Mesenchymal stem cell (in vitro differentiated cells and primary cell): ENCODE measurements around the gene S100A7A.

ENCODE experiments used
- DNase-seq: peaks from one replicate; pipeline ENCODE4 v3.0.0-alpha.2; 2013
- H2AFZ ChIP-seq: one replicate; pipeline ENCODE4 v1.6.1; 2013; ENCODE audit warnings: low read depth, mild to moderate bottlenecking, control low read depth, inconsistent platforms, low read length, moderate library complexity
- H2AK5ac ChIP-seq: 2 replicates; pipeline ENCODE4 v1.6.1; 2013; ENCODE audit warnings: low read length, moderate library complexity, mild to moderate bottlenecking, inconsistent platforms; ENCODE audit not compliant: severe bottlenecking
- H2BK120ac ChIP-seq: one replicate; pipeline ENCODE4 v1.6.1; 2013; ENCODE audit warnings: low read depth, mild to moderate bottlenecking, inconsistent platforms, low read length, moderate library complexity
- H2BK12ac ChIP-seq, 2 experiments: one replicate each; pipeline ENCODE4 v1.6.1; 2013; ENCODE audit warnings: inconsistent platforms in 2 of 2, low read length in 2 of 2, mild to moderate bottlenecking in 2 of 2, moderate library complexity in 2 of 2, control low read depth in 1 of 2
- H2BK15ac ChIP-seq: one replicate; pipeline ENCODE4 v1.6.1; 2013; ENCODE audit warnings: mild to moderate bottlenecking, low read depth, inconsistent platforms; ENCODE audit not compliant: poor library complexity, severe bottlenecking
- H2BK5ac ChIP-seq: 2 replicates; pipeline ENCODE4 v1.6.1; 2013; ENCODE audit warnings: low read depth, mild to moderate bottlenecking, low read length, control low read depth, inconsistent platforms; ENCODE audit not compliant: poor library complexity, severe bottlenecking
- H3K14ac ChIP-seq, 2 experiments: one replicate each; pipeline ENCODE4 v1.6.1; 2013; ENCODE audit warnings: inconsistent platforms in 2 of 2, low read length in 2 of 2, control low read depth in 1 of 2, mild to moderate bottlenecking in 1 of 2, moderate library complexity in 1 of 2
- H3K18ac ChIP-seq, 2 experiments: one replicate each; pipeline ENCODE4 v1.6.1; 2013; ENCODE audit warnings: inconsistent platforms in 2 of 2, low read length in 2 of 2, control low read depth in 1 of 2, low read depth in 1 of 2, mild to moderate bottlenecking in 1 of 2
- H3K23ac ChIP-seq, 2 experiments: one replicate each; pipeline ENCODE4 v1.6.1; 2013; ENCODE audit warnings: inconsistent platforms in 2 of 2, low read length in 2 of 2, mild to moderate bottlenecking in 2 of 2, moderate library complexity in 2 of 2, control low read depth in 1 of 2
- H3K27ac ChIP-seq: 2 replicates; pipeline ENCODE4 v1.5.1; 2013; ENCODE audit warnings: mild to moderate bottlenecking, moderate library complexity, low read length, control low read depth, inconsistent platforms; ENCODE audit not compliant: poor library complexity, severe bottlenecking
- H3K27me3 ChIP-seq, 2 experiments: 2 replicates each; pipeline versions ENCODE4 v1.6.1 to v1.7.0; 2013; ENCODE audit warnings: low read length in 2 of 2, mild to moderate bottlenecking in 2 of 2, moderate library complexity in 2 of 2, control low read depth in 1 of 2, inconsistent platforms in 1 of 2; ENCODE audit not compliant: control insufficient read depth in 1 of 2, insufficient read depth in 1 of 2
- H3K36me3 ChIP-seq, 2 experiments: 2 replicates each; pipeline versions ENCODE4 v1.6.1 to v1.7.0; 2013; ENCODE audit warnings: low read length in 2 of 2, control low read depth in 1 of 2, inconsistent platforms in 1 of 2, low read depth in 1 of 2, mild to moderate bottlenecking in 1 of 2; ENCODE audit not compliant: insufficient read depth in 2 of 2, control insufficient read depth in 1 of 2
- H3K4ac ChIP-seq, 2 experiments: one replicate each; pipeline ENCODE4 v1.6.1; 2013; ENCODE audit warnings: inconsistent platforms in 2 of 2, low read length in 2 of 2, mild to moderate bottlenecking in 2 of 2, moderate library complexity in 2 of 2, control low read depth in 1 of 2, low read depth in 1 of 2
- H3K4me1 ChIP-seq: 2 replicates; pipeline ENCODE4 v1.6.1; 2013; ENCODE audit warnings: low read depth, low read length, control low read depth; ENCODE audit not compliant: control insufficient read depth, insufficient read depth
- H3K4me2 ChIP-seq: 2 replicates; pipeline ENCODE4 v1.6.1; 2013; ENCODE audit warnings: low read length, mild to moderate bottlenecking, inconsistent platforms; ENCODE audit not compliant: poor library complexity, severe bottlenecking
- H3K4me3 ChIP-seq, 2 experiments: 2 replicates each; pipeline versions ENCODE4 v1.5.1 to v1.7.0; 2013; ENCODE audit warnings: low read length in 2 of 2, mild to moderate bottlenecking in 2 of 2, control low read depth in 1 of 2, low read depth in 1 of 2; ENCODE audit not compliant: insufficient read depth in 1 of 2
- H3K79me1 ChIP-seq: replicated peaks from 2 replicates; pipeline ENCODE4 v1.6.1; 2013; ENCODE audit warnings: mild to moderate bottlenecking, control low read depth, low read length, inconsistent platforms; ENCODE audit not compliant: poor library complexity, severe bottlenecking
- H3K9ac ChIP-seq: 2 replicates; pipeline ENCODE4 v1.7.0; 2013; ENCODE audit warnings: mild to moderate bottlenecking, low read length, moderate library complexity
- H3K9me3 ChIP-seq: 2 replicates; pipeline ENCODE4 v1.7.0; 2013; ENCODE audit warnings: mild to moderate bottlenecking, low read length; ENCODE audit not compliant: control insufficient read depth
- H4K8ac ChIP-seq: one replicate; pipeline ENCODE4 v1.6.1; 2013; ENCODE audit warnings: inconsistent platforms, mild to moderate bottlenecking, low read length, moderate library complexity
- H4K91ac ChIP-seq: one replicate; pipeline ENCODE4 v1.6.1; 2013; ENCODE audit warnings: mild to moderate bottlenecking, low read length, inconsistent platforms
- WGBS: methylation state at CpG from one replicate; pipeline ENCODE4 v1.1.7; 2013; ENCODE audit warnings: mixed read lengths; 5-methylcytosine and 5-hydroxymethylcytosine counted together

S100A7A gene

DNA sequence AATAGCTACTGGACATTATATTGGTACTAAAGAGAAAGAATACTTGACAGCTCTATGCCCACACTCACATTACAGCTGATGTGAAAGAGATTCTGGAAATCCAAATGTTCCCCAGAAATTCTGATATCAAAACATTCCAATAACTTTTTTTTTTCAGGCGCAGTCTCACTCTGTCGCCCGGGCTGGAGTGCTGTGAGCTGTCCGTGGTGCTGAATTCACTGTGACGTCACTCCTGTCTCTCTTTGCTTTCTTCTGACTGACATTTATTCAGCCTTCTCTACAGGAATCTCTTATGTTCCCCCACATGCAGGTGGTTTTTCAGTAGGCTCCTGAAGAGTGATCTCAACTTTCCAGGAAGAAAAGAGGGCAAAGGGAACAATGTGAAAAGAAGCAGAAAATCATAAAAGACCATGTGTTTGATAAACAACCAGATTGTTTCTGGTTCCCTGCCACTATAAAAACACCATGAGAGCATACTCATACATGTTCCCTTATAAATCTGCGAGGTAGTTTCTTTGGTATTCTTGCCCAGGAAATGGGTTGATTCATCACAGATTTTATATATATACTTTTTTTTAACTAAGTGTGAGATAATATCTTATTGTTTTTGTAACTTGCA is 6.2 kb downstream of the S100A7A start:
- H3K4me3 ChIP-seq = no peak overlapping the region
- H2AK5ac ChIP-seq = no peak overlapping the region
- H3K4me2 ChIP-seq = no peak overlapping the region
- H4K8ac ChIP-seq = no peak overlapping the region
- no peaks in the 10 kb centered on the region for H3K36me3 ChIP-seq
- H4K91ac ChIP-seq = no peak overlapping the region
- no peaks in the 10 kb centered on the region for H3K9me3 ChIP-seq
- no peak overlapping the region for H2BK15ac ChIP-seq
- WGBS = 6% methylated on average over 5 of the region's 6 CpGs
- no peak overlapping the region for H3K23ac ChIP-seq
- no peak overlapping the region for H3K18ac ChIP-seq
- no peaks in the 10 kb centered on the region for H3K79me1 ChIP-seq
- peak; percentile 55 for DNase-seq
- no peak overlapping the region for H2BK12ac ChIP-seq
- peaks cover 3 to 30% of the 10 kb centered on the region in 2 experiments for H3K27me3 ChIP-seq
- no peak overlapping the region for H2BK5ac ChIP-seq
- no peak overlapping the region for H3K27ac ChIP-seq
- H3K14ac ChIP-seq = no peak overlapping the region
- H3K4ac ChIP-seq = no peak overlapping the region
- no peak overlapping the region for H2BK120ac ChIP-seq
- no peak overlapping the region for H3K9ac ChIP-seq
- no peaks in the 10 kb centered on the region for H3K4me1 ChIP-seq
- H2AFZ ChIP-seq = no peak overlapping the region

DNA sequence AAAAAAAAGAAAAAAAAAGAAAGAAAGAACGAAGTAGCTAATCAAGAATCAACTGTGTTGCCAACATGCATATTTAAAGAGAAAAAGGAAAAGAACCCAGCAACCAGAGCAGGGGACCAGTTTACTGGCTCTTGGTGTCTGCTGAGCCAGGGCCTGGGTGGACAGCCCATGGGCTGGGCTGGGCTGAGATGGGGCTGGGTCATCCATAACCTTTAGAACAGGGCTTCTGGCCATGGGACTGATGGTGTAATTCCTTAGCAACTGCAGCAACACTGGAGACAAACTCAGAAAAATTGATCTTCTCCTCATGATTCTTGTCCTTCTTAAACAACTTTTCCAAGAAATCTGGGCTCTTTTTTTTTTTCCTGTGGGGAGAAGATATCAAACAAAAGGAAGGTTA is 10.5 kb downstream of the S100A7A start:
- Histone ChIP-seq H2BK120ac (no peak overlapping the region), H3K27me3 (peaks cover 0 to 44% of the 10 kb centered on the region in 2 experiments), H4K91ac (no peak overlapping the region), H3K23ac (no peak overlapping the region), H2BK15ac (no peak overlapping the region), H2BK5ac (no peak overlapping the region), H3K4ac (no peak overlapping the region), H4K8ac (no peak overlapping the region), H2AK5ac (no peak overlapping the region), H2BK12ac (no peak overlapping the region), H3K9me3 (no peaks in the 10 kb centered on the region), H3K18ac (no peak overlapping the region), H3K4me3 (no peak overlapping the region), H3K27ac (no peak overlapping the region), H3K4me2 (no peak overlapping the region), H2AFZ (no peak overlapping the region), H3K9ac (no peak overlapping the region), H3K79me1 (no peaks in the 10 kb centered on the region), H3K14ac (no peak overlapping the region), H3K4me1 (peaks cover 2% of the 10 kb centered on the region), H3K36me3 (no peaks in the 10 kb centered on the region)
- no CpG with 5 or more reads among the region's 1 CpG for WGBS
- no peak for DNase-seq

DNA sequence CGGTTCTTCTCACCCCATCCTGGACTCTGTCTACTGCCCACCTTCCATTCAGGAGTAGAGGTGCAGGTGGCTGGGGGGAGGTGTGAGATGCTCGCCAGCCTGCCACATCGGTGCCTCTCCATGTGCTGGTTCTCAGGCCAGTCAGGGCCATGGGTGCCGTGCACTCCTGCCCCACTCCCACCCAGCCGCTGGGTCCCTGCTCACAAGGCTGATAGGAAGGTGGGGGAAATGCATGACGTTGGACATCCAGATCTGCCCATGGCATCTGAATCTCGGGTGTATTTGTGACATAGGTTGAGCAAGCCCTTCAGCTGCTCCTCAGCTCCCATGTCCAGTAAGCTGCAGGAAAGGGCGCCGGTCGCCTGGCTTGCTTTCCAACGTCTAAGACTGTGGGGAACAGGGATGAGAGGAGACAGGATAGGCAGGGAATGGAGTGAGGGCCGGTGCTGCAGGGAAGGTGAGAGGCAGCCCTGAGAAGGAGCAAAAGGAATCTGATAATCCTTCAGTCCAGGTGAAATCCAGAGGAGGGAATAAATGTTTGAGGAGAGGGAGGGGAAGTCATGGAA is 11.8 kb downstream of the S100A7A start:
- Histone ChIP-seq H2BK15ac (no peak overlapping the region), H3K18ac (no peak overlapping the region), H3K79me1 (no peaks in the 10 kb centered on the region), H3K4me3 (no peak overlapping the region), H2BK5ac (no peak overlapping the region), H2AK5ac (no peak overlapping the region), H2AFZ (no peak overlapping the region), H3K4me1 (peaks cover 2% of the 10 kb centered on the region), H3K36me3 (no peaks in the 10 kb centered on the region), H3K14ac (no peak overlapping the region), H2BK120ac (no peak overlapping the region), H3K27ac (no peak overlapping the region), H3K27me3 (peaks cover 0 to 54% of the 10 kb centered on the region in 2 experiments), H3K9me3 (no peaks in the 10 kb centered on the region), H3K23ac (no peak overlapping the region), H3K4me2 (no peak overlapping the region), H3K4ac (no peak overlapping the region), H4K91ac (no peak overlapping the region), H4K8ac (no peak overlapping the region), H3K9ac (no peak overlapping the region), H2BK12ac (no peak overlapping the region)
- WGBS = 74% methylated on average over 11 of the region's 12 CpGs
- DNase-seq = no peak

DNA sequence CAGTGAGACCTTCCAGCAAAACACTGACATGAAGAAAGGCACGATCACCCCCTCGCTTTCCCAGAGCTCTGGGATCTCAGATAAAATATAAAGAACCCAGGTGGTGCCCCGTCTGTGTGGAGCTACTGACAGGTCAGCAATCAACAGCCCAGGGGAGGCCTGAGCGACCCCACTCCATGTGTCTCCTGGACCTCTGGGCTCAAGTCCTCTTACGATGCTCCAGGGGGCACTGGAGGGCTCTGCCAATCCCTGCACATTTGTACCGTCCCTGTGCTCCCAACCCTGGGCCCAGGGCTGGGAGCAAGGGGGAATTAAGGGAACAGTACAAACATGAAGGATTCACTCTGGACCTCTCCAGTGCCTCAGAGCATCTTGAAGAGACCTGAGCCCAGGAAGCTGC is 12.5 kb downstream of the S100A7A start:
- H3K27ac ChIP-seq = no peak overlapping the region
- H3K9me3 ChIP-seq = no peaks in the 10 kb centered on the region
- H2BK12ac ChIP-seq = no peak overlapping the region
- H4K91ac ChIP-seq = no peak overlapping the region
- no peak overlapping the region for H3K4me2 ChIP-seq
- no peak overlapping the region for H3K9ac ChIP-seq
- H2AK5ac ChIP-seq = no peak overlapping the region
- H2AFZ ChIP-seq = no peak overlapping the region
- no peak overlapping the region for H4K8ac ChIP-seq
- H2BK5ac ChIP-seq = no peak overlapping the region
- no peaks in the 10 kb centered on the region for H3K79me1 ChIP-seq
- H3K4ac ChIP-seq = no peak overlapping the region
- no peak for DNase-seq
- 51% methylated on average over 6 of the region's 6 CpGs for WGBS
- no peak overlapping the region for H3K18ac ChIP-seq
- no peak overlapping the region for H2BK120ac ChIP-seq
- H2BK15ac ChIP-seq = no peak overlapping the region
- peaks cover 0 to 59% of the 10 kb centered on the region in 2 experiments for H3K27me3 ChIP-seq
- no peaks in the 10 kb centered on the region for H3K36me3 ChIP-seq
- H3K4me1 ChIP-seq = peaks cover 2% of the 10 kb centered on the region
- no peak overlapping the region for H3K4me3 ChIP-seq
- no peak overlapping the region for H3K23ac ChIP-seq
- no peak overlapping the region for H3K14ac ChIP-seq
